Measurements from ENCODE around the gene TRMT2A.

TRMT2A gene

DNA sequence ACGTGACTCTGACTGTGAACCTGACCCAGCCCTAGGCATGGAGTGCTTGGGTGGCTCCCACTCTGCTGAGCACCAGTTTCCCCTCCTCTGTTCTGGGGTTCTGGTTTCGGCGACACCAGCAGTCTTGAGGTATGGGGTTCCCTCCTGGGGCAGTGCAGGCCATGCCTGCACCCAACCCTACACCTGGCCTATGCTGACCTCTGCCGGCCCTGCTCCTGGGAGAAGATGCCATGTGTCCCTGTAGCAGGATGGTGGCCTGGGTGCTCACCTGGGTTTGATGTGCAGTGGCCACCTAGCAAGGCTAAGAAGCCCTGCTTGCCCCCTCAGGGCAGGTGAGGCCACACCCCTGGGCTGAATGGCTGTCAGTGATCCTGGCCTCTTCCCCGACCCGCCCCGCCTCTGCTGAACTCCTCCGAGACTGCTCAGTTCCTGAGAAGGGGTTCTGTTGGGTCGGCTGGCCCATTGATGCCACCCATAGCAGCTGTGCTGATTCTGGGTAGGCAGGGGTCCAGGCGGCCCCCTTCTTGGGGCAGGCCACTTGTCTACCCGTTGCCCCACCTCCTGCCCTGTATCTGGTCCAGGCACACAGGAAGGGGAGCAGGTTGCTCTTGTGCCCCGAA, 17.0 kb upstream of the TRMT2A start:
- no peak for TF ChIP-seq CTCF (IDR thresholded peaks at IDR 0.05)

GRCh38 chr22:20132686-20133246, 15.7 kb upstream of the TRMT2A start:
- H3K27ac ChIP-seq: no peak overlapping the region
- peak overlapping the region; percentile 100 for H3K4me3 ChIP-seq
- DNase-seq (ENCODE audit: low spot score): no peak
- TF ChIP-seq CTCF (IDR thresholded peaks at IDR 0.05): no peak

More for the DNA sequence above, 17.0 kb upstream of the TRMT2A start:
- Histone ChIP-seq H3K4me3 (no peak overlapping the region), H3K27ac (no peak overlapping the region)
- no peak for DNase-seq (ENCODE audit: low spot score)

GRCh38 chr22:20131859-20132685, 15.0 kb upstream of the TRMT2A start:
- peak; percentile 80 for DNase-seq (ENCODE audit: low spot score)

GRCh38 chr22:20131597-20131858, 14.5 kb upstream of the TRMT2A start, which contains the start of gene ZDHHC8:
Gene ZDHHC8, plus strand, starts transcription at chr22:20131804. Its CDS starts 144 bp downstream, at chr22:20131948.
- DNase-seq (ENCODE audit: low spot score): no peak
- no peak for TF ChIP-seq CTCF (IDR thresholded peaks at IDR 0.05)

More at GRCh38 chr22:20131859-20132685, 15.0 kb upstream of the TRMT2A start:
- TF ChIP-seq CTCF (IDR thresholded peaks at IDR 0.05): no peak
- Histone ChIP-seq H3K4me3 (peak overlapping the region; percentile 100), H3K27ac (peak overlapping the region; percentile 60 to 99)

GRCh38 chr22:20130731-20131596, 13.9 kb upstream of the TRMT2A start:
- TF ChIP-seq CTCF (IDR thresholded peaks at IDR 0.05): no peak
- Histone ChIP-seq H3K4me3 (peak overlapping the region; percentile 100), H3K27ac (peak overlapping the region; percentile 85 to 99)
- peak; percentile 90 for DNase-seq (ENCODE audit: low spot score)

More at GRCh38 chr22:20131597-20131858, 14.5 kb upstream of the TRMT2A start, which contains the start of gene ZDHHC8:
- H3K27ac ChIP-seq: peak within 1 kb of the TSS; percentile 85 to 99
- H3K4me3 ChIP-seq: peak within 1 kb of the TSS; percentile 100

- peak overlapping the region; percentile 85 to 99 for H3K27ac ChIP-seq
- peak overlapping the region; percentile 100 for H3K4me3 ChIP-seq
- TF ChIP-seq CTCF (IDR thresholded peaks at IDR 0.05): no peak
- no peak for DNase-seq (ENCODE audit: low spot score)
Observed at GRCh38 chr22:20130319-20130718, 13.3 kb upstream of the TRMT2A start.

Data from coronary artery (tissue), 2 donors.